PC-9 (cell line): ENCODE results near the gene MB21D2. TPM values are rescaled to one million over a fixed set of nuclear protein-coding genes. Genes with fewer than 3 reads are reported as not detected.

Experiments used
- BruUV-seq: library from RNA; stranded (reverse); fragments of 400-500 nt; replicated peaks from 2 replicates; lab custom pipeline; 2021; lab: Mats Ljungman, UMichigan
- CTCF ChIA-PET: fragments of 300-600 bp; sonication (Branson Sonifier 250); formaldehyde crosslinking; loops from one replicate; lab custom pipeline; 2022; ENCODE audit warnings: antibody characterized with exemption; lab: Charles Lee
- POLR2A ChIA-PET: fragments of 300-600 bp; sonication (Branson Sonifier 250); formaldehyde crosslinking; loops from one replicate; lab custom pipeline; 2022; ENCODE audit warnings: antibody characterized with exemption; ENCODE audit not compliant: unreplicated experiment; lab: Charles Lee
- DNase-seq, 2 experiments: peaks; one replicate each; pipeline versions ENCODE4 v3.0.0 to v3.0.0-alpha.2; 2015 to 2022; ENCODE audit warnings: mixed read lengths in 1 of 2
- H2AFZ ChIP-seq: fragments of 200-600 bp; sonication (generic); 2 replicates; pipeline ENCODE4 v1.8.1; 2017; ENCODE audit warnings: antibody characterized with exemption
- H3F3A ChIP-seq: fragments of 200-600 bp; sonication (generic); 2 replicates; pipeline ENCODE4 v1.8.1; 2017; ENCODE audit warnings: antibody characterized with exemption, mild to moderate bottlenecking, low read depth; ENCODE audit not compliant: insufficient read depth
- H3K27ac ChIP-seq: fragments of 200-600 bp; sonication (generic); 2 replicates; pipeline ENCODE4 v1.6.1; 2016; ENCODE audit warnings: mixed run types
- H3K27me3 ChIP-seq: fragments of 200-600 bp; sonication (generic); 2 replicates; pipeline ENCODE4 v1.6.1; 2016; ENCODE audit warnings: low read depth, mixed run types; ENCODE audit not compliant: insufficient read depth
- H3K36me3 ChIP-seq: fragments of 200-600 bp; sonication (generic); 2 replicates; pipeline ENCODE4 v1.6.1; 2016; ENCODE audit warnings: low read depth, mixed run types
- H3K4me1 ChIP-seq: fragments of 200-600 bp; sonication (generic); replicated peaks from 2 replicates; pipeline ENCODE4 v1.6.1; 2016; ENCODE audit warnings: mixed run types; ENCODE audit not compliant: insufficient read depth
- H3K4me2 ChIP-seq: fragments of 200-600 bp; sonication (generic); 2 replicates; pipeline ENCODE4 v1.6.1; 2017; ENCODE audit warnings: mixed run types
- H3K4me3 ChIP-seq: fragments of 200-600 bp; sonication (generic); 2 replicates; pipeline ENCODE4 v1.6.1; 2016; ENCODE audit warnings: mixed run types
- H3K79me2 ChIP-seq: fragments of 200-600 bp; sonication (generic); 2 replicates; pipeline ENCODE4 v1.6.1; 2017; ENCODE audit warnings: low read depth, mixed run types
- H3K9me2 ChIP-seq: fragments of 200-600 bp; sonication (generic); 2 replicates; pipeline ENCODE4 v1.8.1; 2017; ENCODE audit warnings: mild to moderate bottlenecking; ENCODE audit not compliant: insufficient read depth
- H3K9me3 ChIP-seq: fragments of 200-600 bp; sonication (generic); 2 replicates; pipeline ENCODE4 v1.8.1; 2016; ENCODE audit warnings: low read depth; ENCODE audit not compliant: insufficient read depth
- H4K20me1 ChIP-seq: fragments of 200-600 bp; sonication (generic); 2 replicates; pipeline ENCODE4 v1.8.1; 2017; ENCODE audit not compliant: insufficient read depth
- CTCF ChIP-seq: fragments of 200-600 bp; sonication (generic); conservative IDR thresholded peaks from 2 replicates; pipeline ENCODE4 v1.6.1; 2017; ENCODE audit warnings: mixed run types, antibody characterized with exemption, mild to moderate bottlenecking, moderate library complexity
- EZH2 ChIP-seq: fragments of 200-600 bp; sonication (generic); IDR thresholded peaks from 2 replicates; pipeline ENCODE4 v1.8.0; 2017; ENCODE audit warnings: antibody characterized with exemption, low read depth
- intact Hi-C: fragments of 100-400 bp; cut with micrococcal nuclease; formaldehyde crosslinking; loops from one replicate; pipeline ENCODE4 v1.10.0; 2022; ENCODE audit not compliant: unreplicated experiment
- total RNA-seq: library from RNA; stranded (reverse); gene quantifications from 2 replicates; pipeline ENCODE4 v1.2.3, GENCODE V29; 2021

The MB21D2 gene
- total RNA-seq, 1 experiment from 2014 or later: 5.1 TPM

GRCh38 chr3:192915304-192915703 is 2.4 kb downstream of the MB21D2 start:
- intact Hi-C loops: loop anchor here (5.0 kb wide), 1 partner anchor 677 kb away; the partner anchor contains the start of gene OPA1
- Histone ChIP-seq H3K27ac (no peak overlapping the region), H4K20me1 (0 out of 2 replicates have a peak, but pooled peaks cover 3% of the 10 kb centered on the region), H3K4me1 (peaks cover 29% of the 10 kb centered on the region), H3K4me2 (peak overlapping the region; percentile 93), H3K9me3 (no peaks in the 10 kb centered on the region), H3K36me3 (no peaks in the 10 kb centered on the region), H2AFZ (no peak overlapping the region), H3K79me2 (peaks cover 63% of the 10 kb centered on the region), H3K4me3 (peak overlapping the region; percentile 79; the same call in 1 of the 2 replicates), H3K9me2 (no peaks in the 10 kb centered on the region), H3K27me3 (no peaks in the 10 kb centered on the region), H3F3A (peaks cover 15% of the 10 kb centered on the region; the same call in 1 of the 2 replicates)
- TF ChIP-seq EZH2 (no peak), CTCF (peak; percentile 26; the same call in 1 of the 2 replicates)
- peak; percentile 30 to 59 for DNase-seq
- CTCF ChIA-PET: interaction anchor here (0.5 to 1.4 kb wide), 6 partner anchors 18 to 444 kb away, joined by 3 to 4 read pairs (median 3); no protein-coding TSS in a partner anchor
- POLR2A ChIA-PET: interaction anchor here (0.5 to 0.7 kb wide), 2 partner anchors 8 to 188 kb away, joined by 3 to 9 read pairs; partner anchors contain the start of gene FGF12
- BruUV-seq: no TSS peak

GRCh38 chr3:192914848-192915247 is 2.8 kb downstream of the MB21D2 start:
- peaks cover 67% of the 10 kb centered on the region for H3K79me2 ChIP-seq
- no peak for DNase-seq
- H3K27me3 ChIP-seq: no peaks in the 10 kb centered on the region
- H3K4me1 ChIP-seq: peaks cover 29% of the 10 kb centered on the region
- 0 out of 2 replicates have a peak, but pooled peaks cover 3% of the 10 kb centered on the region for H4K20me1 ChIP-seq
- intact Hi-C loops: loop anchor here (5.0 kb wide), 1 partner anchor 677 kb away; the partner anchor contains the start of gene OPA1
- no peak overlapping the region for H2AFZ ChIP-seq
- peak overlapping the region; percentile 79; the same call in 1 of the 2 replicates for H3K4me3 ChIP-seq
- no peaks in the 10 kb centered on the region for H3K9me2 ChIP-seq
- H3F3A ChIP-seq: peaks cover 15% of the 10 kb centered on the region; the same call in 1 of the 2 replicates
- no peak for TF ChIP-seq EZH2
- TF ChIP-seq CTCF: no peak
- H3K9me3 ChIP-seq: no peaks in the 10 kb centered on the region
- H3K4me2 ChIP-seq: peak overlapping the region; percentile 93
- POLR2A ChIA-PET: interaction anchor here (0.5 to 0.7 kb wide), 3 partner anchors 8 to 187 kb away, joined by 3 to 9 read pairs (median 3); partner anchors contain the start of gene FGF12
- no TSS peak for BruUV-seq
- H3K36me3 ChIP-seq: no peaks in the 10 kb centered on the region
- CTCF ChIA-PET: interaction anchor here (0.6 to 1.4 kb wide), 3 partner anchors 24 to 444 kb away, joined by 3 to 4 read pairs (median 3); no protein-coding TSS in a partner anchor
- H3K27ac ChIP-seq: no peak overlapping the region

GRCh38 chr3:192913540-192913939 is 4.1 kb downstream of the MB21D2 start:
- H3K36me3 ChIP-seq: no peaks in the 10 kb centered on the region
- no peak overlapping the region for H3K4me2 ChIP-seq
- CTCF ChIA-PET: no interaction called here
- H3K9me2 ChIP-seq: no peaks in the 10 kb centered on the region
- TF ChIP-seq CTCF (no peak), EZH2 (no peak)
- no peak for DNase-seq
- H2AFZ ChIP-seq: no peak overlapping the region
- H3K4me3 ChIP-seq: no peak overlapping the region
- peaks cover 35% of the 10 kb centered on the region for H3K4me1 ChIP-seq
- no peak overlapping the region for H3K27ac ChIP-seq
- no peaks in the 10 kb centered on the region for H3K27me3 ChIP-seq
- POLR2A ChIA-PET: no interaction called here
- H3K79me2 ChIP-seq: peaks cover 76% of the 10 kb centered on the region
- no TSS peak for BruUV-seq
- intact Hi-C loops: no loop called here
- H3K9me3 ChIP-seq: no peaks in the 10 kb centered on the region
- peaks cover 24% of the 10 kb centered on the region for H3F3A ChIP-seq
- H4K20me1 ChIP-seq: 0 out of 2 replicates have a peak, but pooled peaks cover 3% of the 10 kb centered on the region
